DMS114 treated with DMSO at 0.1 percent for 48 hours (cell line): ENCODE results near the gene PCLAF.

Source experiments
- DNase-seq: peaks from one replicate; lab custom pipeline; 2025; ENCODE audit not compliant: unreplicated experiment; lab: John Stamatoyannopoulos, UW

The PCLAF gene

GRCh38 chr15:64324165-64324877 is 56.9 kb downstream of the PCLAF start:
- no peak for DNase-seq

GRCh38 chr15:64315216-64315615 is 66.0 kb downstream of the PCLAF start:
- no peak for DNase-seq

- no peak for DNase-seq
Measured at GRCh38 chr15:64314456-64314855, 66.8 kb downstream of the PCLAF start.
